PFSK-1 (cell line): ENCODE results near the gene CYP2E1.

Experiments
- FOXP2 ChIP-seq: optimal IDR thresholded peaks from 2 replicates; pipeline ENCODE3; 2011; ENCODE audit warnings: borderline replicate concordance, control low read depth, inconsistent platforms; ENCODE audit not compliant: insufficient read depth; ENCODE audit errors: extremely low read length, extremely low read depth
- POLR2AphosphoS5 ChIP-seq: IDR thresholded peaks from 2 replicates; pipeline ENCODE4 v1.6.1; 2012; ENCODE audit warnings: low read depth, mild to moderate bottlenecking, control low read depth, low read length, moderate library complexity
- REST ChIP-seq, 2 experiments: IDR thresholded peaks; 2 replicates each; pipeline versions ENCODE4 v1.6.1 to v1.8.0; 2011 to 2012; ENCODE audit warnings: low read depth in 2 of 2, low read length in 2 of 2, control low read depth in 1 of 2, inconsistent platforms in 1 of 2, mild to moderate bottlenecking in 1 of 2, moderate library complexity in 1 of 2; ENCODE audit not compliant: insufficient read depth in 1 of 2
- SIN3A ChIP-seq: IDR thresholded peaks from 2 replicates; pipeline ENCODE4 v1.6.1; 2012; ENCODE audit warnings: mild to moderate bottlenecking, low read length, moderate library complexity, borderline replicate concordance; ENCODE audit not compliant: insufficient read depth
- TAF1 ChIP-seq: IDR thresholded peaks from 2 replicates; pipeline ENCODE4 v1.6.1; 2012; ENCODE audit warnings: low read length, control low read depth, borderline replicate concordance; ENCODE audit not compliant: insufficient read depth

CYP2E1 gene

DNA sequence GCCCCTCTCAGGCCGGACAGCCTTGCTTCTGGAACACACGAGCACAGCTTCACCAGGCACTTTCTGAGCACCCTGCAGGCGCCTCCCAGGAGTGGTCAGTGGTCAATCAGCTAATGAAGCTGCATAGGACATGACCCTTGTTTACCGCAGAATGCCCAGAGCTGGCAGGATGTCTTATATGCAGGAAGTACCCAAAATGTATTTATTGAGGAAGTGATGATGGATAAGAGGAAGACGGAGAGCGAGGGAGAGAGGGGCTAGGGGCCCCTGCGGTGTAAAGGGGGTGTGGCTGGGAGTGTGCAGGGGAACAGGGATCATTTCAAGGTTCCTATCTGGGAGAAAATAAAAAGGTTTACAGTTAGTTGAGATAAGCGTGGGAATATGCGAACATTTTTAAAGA, 3.3 kb downstream of the CYP2E1 start:
- no peak for TF ChIP-seq REST (IDR thresholded peaks at IDR 0.05; ENCODE audit: insufficient read depth in 1 of 2, low read depth in 2 of 2, low read length in 2 of 2)
- TF ChIP-seq SIN3A, result no peak
- TF ChIP-seq TAF1, result no peak
- no peak for TF ChIP-seq FOXP2
- no peak for TF ChIP-seq POLR2AphosphoS5

GRCh38 chr10:133532871-133533270, 5.7 kb downstream of the CYP2E1 start:
- no peak for TF ChIP-seq FOXP2
- no peak for TF ChIP-seq POLR2AphosphoS5

DNA sequence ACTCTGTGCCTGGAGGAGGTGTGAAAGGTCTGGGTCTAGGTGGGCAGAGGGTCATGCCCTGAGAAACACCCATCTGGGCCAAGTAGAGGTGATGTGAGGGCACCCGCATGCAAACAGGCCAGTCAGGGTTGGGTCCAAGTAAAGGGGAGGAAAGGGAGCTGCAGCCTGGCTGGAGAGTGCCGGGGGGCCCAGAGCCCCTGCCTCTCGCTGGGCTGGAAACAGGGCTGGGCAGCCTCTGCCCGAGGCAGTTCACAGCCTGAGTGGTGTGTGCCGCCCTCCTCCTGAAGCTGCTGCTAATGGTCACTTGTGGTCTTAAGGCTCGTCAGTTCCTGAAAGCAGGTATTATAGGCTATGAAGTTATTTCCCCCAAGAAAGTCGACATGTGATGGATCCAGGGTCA, 7.3 kb downstream of the CYP2E1 start:
- TF ChIP-seq FOXP2 (no peak), SIN3A (no peak), TAF1 (no peak), POLR2AphosphoS5 (no peak), REST (IDR thresholded peaks at IDR 0.05; ENCODE audit: insufficient read depth in 1 of 2, low read depth in 2 of 2, low read length in 2 of 2) (no peak)

DNA sequence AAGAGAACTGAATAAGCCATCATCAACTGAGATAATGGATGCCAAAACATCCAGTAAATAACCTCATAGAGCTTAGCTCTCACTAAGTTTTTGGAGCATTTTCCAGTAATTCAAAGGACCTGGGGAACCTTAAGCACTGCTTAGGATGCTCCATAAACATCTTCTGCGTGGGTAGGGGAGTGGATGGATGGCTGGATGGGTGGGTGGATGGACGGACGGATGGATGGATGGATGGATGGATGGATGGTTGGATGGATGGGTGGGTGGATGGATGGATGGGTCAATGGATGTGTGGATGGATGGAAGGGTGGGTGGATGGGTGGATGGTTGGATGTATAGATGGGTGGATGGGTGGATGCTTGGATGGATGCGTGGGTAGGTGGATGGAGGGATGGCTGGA, 9.0 kb downstream of the CYP2E1 start:
- no peak for TF ChIP-seq POLR2AphosphoS5
- no peak for TF ChIP-seq TAF1
- TF ChIP-seq REST (IDR thresholded peaks at IDR 0.05; ENCODE audit: insufficient read depth in 1 of 2, low read depth in 2 of 2, low read length in 2 of 2), result no peak
- no peak for TF ChIP-seq FOXP2
- no peak for TF ChIP-seq SIN3A

DNA sequence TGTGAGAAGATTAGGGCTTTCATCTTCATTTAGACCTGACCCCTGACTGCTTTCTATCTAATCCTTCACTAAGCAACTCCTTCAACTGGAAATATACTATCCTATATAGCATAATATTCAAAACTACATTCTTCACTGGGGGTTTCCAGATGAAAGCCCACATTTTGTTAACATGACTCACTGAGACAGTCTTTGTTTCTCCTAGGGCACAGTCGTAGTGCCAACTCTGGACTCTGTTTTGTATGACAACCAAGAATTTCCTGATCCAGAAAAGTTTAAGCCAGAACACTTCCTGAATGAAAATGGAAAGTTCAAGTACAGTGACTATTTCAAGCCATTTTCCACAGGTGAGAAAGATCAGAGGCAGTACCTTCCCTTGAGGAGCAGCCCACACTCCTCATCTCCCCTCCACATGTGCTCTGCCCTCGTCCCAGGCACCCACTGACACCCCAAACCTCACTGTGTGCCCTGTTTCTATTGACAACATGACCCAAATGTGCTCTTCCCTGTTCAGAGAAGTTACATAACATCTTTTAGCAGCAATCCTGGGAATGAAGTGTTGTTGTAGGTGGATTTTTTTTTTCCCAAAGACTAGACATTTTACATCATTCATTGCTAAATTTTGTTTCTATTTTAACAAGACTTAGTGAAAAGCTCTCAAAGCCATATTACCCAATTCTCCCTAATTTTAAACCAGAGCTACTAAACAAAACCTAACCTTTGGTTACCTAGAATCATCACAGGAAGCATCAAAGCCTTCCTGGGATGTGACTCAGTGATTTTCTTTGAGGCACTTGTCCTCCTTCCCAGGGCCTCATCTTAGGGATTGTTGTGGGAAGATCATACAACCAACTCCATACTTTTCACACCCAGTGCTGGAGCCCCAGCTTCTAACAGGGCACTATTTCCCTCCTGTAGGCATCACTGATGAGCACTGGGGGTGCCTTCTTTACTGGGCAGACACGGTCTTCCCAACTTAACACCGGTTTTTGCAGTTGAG, 10.7 kb downstream of the CYP2E1 start:
- no peak for TF ChIP-seq FOXP2
- TF ChIP-seq TAF1, result no peak
- no peak for TF ChIP-seq POLR2AphosphoS5
- no peak for TF ChIP-seq SIN3A
- TF ChIP-seq REST (IDR thresholded peaks at IDR 0.05; ENCODE audit: insufficient read depth in 1 of 2, low read depth in 2 of 2, low read length in 2 of 2), result no peak
